CD4-positive, alpha-beta T cell treated with Interleukin-4 for 1 hour (primary cell): Measurements from ENCODE around the gene PNP.
"Not testable (repeated sequence)": the region's sequence is repeated elsewhere in the genome, so short reads cannot be mapped to it uniquely, and the experiment has no call there.

ENCODE experiments used
- DNase-seq, 2 donors: peaks; one replicate each; pipeline ENCODE4 v3.0.0-alpha.2; 2020 to 2022

PNP gene

DNA sequence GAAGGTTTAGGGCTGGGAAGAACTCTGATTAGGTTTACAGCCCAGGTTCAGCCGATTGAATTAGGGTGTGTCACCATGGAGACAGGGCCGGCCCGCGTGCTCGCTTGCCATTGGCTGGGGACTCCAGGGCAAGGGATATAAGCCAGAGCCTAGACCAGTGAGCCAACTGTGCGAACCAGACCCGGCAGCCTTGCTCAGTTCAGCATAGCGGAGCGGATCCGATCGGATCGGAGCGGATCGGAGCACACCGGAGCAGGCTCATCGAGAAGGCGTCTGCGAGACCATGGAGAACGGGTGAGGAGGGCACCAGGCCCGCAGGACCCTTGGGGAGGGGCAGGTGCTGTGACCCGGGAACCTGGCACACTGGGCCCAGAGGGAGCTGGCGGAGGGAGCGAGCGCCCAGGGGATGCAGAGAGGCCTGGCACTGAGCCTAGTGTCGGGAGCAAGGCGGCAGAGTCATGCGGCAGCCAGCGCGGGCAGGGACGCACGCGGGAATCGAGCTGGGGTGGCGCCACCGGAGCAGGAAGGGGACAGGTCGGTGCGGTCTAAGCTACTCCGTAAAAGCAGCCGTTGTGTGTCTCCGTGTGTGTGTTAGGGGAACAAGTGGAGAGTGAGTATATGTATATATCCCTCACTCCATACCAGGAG lies at the start of gene PNP:
TSS of gene PNP (plus strand) at position 165 of the 648 bp plus-strand sequence. CDS start at position 284, 119 bp downstream.
- DNase-seq: peak; percentile 93 to 94

DNA sequence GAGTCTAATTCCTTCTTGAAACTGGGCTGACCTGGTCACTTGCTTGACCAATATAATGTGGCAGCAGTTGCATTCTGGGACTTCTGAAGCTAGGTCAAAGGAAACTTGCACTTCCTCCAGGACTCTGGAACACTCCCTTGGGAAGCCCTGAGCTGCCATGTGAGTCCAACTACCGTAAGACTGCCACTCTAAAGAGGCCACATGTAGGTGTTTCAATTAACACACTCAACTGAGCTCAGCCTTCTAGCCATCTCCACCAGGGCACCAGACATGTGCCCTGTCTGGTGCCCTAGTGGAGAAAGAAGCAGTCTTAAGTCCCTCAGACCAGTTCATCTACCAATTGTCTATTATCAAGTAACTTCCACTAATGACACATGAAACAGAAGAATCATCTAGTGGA lies 49.8 kb upstream of the PNP start:
- no peak for DNase-seq

DNA sequence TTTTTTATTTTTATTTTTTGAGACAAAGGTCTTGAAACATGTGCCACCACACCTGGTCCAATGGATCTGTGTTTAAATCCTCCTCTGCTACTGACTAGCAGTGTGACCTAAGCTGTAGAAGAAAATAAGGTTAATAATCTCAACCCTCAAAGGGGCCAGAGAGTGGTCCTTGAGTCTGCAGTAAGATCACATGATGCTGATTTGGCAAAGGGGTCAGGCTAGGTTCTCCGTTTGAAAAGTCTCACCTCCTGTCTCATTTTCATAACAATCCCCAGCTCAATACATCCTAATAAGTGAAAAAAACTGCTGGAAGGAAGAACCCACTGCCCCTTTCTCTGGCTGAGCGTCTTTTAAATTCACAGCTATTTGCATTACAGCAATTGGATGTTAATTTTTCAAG lies 47.9 kb upstream of the PNP start:
- DNase-seq: no peak

DNA sequence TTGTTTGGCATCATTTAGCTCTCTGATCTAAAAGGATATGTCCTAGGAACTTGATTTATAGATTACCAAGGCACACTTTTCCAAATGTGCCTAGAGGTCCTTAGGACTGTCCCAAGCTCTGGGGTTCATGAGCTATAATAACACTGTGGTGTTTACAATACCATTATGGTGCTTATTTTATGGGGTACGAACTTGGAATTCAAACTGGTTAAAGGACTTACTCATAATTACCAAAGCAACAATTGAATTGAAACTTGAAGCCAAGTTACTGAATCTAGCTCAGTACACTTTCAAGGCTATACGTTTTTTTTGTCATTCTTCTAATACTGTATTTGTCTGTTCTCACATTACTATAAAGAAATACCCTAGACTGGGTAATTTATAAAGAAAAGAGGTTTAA lies 46.3 kb upstream of the PNP start:
- no peak for DNase-seq

DNA sequence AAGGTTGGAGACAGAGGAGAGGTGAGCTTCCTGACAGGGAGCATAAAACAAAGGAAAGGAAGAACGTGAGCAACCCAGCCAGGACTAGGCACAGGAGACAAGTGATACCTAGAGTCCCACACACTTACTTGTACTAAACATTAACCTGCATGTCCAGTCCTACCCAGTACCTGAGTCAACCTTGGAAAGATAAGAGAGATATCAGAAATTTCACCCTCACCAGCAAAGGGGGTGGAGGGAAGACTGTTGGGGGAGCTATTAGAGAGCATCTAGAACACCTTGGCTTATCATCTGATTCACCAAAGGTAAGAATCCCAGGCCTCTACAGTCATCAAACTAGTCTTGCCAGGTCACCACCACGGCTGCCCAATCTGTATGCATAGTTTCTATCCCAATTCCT lies 44.4 kb upstream of the PNP start:
- DNase-seq: no peak

DNA sequence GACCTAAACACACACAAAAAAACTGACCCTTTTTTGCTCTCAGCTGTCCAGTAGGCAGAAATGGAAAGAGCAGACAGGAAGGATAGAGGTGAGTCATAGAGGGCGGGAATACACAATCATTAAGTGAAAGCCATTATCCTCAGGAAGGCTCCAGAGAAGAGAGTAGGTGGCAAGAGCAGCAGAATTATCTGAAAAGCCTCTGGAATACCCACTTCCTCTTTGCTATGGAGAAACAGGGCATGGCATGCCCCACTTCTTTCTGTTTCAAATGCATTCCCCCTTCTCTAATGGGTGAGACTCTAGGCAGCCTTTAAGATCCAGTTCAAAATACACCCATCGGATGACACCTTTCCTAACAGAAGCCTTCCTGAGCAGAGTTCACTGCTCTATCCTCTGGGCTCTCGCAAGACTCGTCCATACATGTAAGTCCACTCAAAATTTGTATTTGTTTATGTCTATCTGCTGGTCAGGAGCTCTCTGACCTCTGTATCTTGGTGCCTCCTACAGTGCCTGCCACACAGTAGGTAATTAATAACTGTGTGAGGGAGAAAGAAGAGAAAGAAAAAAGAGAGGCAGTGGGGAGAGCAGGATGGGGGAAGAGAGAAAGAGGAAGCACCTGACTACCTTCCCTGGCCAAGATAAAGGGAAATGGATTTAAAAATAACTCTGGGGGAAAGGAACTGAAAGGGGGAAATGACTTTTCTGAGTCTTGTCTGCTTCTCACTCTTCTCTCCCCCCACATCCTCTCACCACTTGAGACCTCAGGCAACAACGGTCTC lies 41.8 kb upstream of the PNP start:
- DNase-seq: no peak

DNA sequence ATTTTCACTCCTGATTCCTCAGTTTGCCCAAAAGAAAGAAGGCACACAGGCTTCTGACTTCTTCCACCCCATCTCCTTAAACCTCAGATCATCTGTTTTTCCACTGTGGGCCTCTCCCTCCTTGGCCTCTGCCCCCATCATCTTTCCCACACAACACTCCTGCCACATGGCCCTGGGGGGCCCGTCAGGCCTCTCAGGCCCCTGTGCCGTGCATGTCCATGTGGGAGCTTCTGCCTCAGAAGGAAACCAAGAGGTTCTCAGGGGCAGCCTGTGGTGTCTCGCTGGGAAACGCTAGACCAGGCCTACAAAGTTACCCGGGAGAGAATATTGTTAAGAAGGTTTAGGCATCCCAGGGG lies 41.2 kb upstream of the PNP start:
- no peak for DNase-seq

DNA sequence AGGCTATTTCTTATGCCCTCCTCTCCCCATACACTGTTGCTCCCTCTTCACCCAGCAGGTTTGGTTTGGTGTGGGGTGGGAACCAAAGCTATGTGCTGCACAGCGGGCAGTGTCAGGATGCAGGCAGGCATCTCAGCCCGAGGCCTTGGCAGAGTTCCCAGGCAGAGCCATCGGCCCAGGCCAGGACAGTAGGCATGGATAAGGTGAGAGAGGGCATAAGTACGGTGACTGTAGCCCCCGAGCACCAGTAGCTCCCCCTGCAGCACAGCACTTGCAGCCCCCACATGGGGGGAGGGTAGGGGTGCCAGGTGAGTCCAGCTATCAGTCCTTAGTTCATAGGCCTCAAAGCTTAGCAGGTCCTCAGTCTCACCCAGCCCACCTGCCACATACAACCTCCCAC lies 40.4 kb upstream of the PNP start:
- no peak for DNase-seq

DNA sequence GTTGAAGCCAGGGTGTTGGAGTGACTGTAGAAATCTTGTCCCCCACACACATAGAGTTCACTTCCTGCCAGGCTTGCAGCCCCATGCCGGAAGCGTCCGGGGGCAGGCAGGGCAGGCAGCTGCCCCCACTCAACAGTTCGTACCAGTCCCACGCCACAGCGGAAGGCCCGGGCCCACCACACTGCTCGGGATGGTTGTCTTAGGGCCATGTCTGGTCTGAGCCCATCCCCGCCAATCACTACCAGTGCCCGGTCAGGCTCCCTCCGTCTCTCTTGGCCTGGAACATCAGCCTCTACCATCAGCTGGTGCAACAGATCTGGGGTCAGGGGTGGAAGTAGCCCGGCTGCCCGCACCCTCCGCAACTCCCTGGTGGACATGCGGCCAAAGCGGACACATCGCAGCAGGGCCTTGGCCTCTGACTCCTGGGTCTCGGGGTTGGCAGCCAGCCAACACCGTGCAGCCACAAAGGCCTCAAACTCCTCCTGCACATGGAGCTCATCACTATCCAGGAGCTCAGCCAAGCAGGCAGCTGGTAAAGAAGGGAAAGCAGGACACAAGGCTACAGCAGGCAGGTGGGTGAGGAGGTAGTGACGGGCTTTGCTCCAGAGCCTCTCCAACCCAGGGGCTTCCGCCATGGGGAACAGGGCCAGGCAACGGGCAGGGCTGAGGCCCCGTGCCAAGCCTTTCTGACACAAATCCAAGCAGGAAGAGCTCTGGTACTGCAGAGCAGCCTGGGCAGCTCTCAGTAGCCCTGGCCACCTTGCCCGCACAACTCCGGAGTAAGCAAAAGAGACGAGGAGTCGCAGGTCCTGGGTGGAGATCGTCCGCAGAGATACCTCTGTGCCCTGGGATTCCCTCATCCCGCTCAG lies 39.2 kb upstream of the PNP start:
- DNase-seq: no peak

DNA sequence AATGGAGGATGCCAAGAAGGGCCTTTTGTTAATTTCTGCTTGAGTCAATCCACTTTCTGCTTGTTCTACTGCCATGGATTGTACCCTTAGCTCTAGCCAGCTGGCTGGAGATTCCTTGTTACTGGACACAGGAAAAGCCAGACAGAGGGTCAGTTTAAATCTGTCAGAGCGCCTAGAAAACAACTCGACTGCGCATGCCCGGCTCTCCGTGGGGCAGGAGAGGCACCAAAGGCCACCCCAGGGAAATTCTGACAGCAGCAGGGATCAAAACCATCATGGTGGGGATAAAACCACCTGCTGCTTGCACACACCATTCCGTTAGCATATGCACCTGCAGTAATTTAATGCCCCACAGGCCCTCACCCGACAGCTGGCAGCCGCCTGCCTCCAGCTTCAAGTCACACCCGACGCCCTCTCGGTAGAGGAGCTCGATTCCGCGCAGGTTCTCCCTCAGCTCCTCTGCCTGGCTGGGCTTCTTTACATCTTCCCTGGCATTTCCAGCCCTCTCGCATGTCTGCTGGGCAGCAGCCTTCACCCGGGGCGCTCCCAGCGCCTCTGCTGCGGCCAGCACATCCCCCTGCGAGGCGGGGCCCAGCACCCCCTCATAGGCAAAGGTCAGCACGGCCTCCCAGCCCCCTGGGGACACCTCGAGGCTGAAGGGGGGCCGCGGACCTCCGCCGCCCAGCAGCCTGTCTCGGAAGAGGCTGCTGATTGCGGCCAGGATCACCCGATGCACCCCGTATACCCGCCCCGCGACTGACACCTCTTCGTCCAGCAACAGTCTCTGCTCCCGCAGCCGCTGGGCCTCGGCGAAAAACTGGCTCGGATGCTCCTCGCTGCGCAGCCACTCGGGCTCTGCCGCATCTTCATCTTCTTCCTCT lies 34.3 kb upstream of the PNP start:
- DNase-seq: no peak

DNA sequence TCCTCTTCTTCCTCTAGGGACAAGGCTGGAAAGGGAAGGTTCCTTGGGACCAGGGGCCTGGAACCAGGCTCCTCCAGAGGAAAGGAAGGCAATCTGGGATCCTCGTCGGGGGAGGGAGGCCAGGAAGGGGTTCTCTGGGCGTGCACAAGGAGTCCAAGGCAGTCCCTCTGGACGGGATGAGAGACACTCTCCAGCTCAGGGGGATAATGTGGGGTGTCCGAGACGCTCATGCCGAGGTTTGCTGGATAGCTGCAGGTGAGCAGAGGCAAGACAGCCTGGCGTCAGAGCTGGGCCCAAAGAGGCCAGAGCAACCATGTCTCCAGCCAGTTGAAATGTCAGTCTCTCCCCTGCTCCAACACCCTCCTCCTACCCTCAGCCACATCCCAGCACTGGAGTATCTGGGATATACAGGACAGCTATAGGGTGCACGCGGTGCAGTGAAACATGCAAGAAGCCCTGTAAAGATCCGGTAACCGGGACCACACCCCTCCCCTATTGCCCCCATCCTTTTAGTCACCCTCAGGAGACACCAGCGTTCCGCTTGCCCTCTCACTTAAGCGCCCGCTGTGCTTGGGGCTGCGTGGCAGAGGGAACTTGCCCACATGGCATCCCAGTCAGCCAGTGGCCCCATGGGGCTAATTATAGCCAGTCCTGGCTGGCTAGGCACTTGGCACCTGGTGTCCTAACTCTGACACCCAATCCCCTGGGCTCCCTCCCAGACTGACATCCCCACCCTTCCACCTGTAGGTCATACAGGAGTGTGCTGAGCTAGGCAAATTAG lies 33.4 kb upstream of the PNP start, which contains the start of gene KLHL33:
TSS of gene KLHL33 (minus strand) at position 585 of the 781 bp plus-strand sequence. CDS start at position 230, 355 bp downstream.
- no peak for DNase-seq

DNA sequence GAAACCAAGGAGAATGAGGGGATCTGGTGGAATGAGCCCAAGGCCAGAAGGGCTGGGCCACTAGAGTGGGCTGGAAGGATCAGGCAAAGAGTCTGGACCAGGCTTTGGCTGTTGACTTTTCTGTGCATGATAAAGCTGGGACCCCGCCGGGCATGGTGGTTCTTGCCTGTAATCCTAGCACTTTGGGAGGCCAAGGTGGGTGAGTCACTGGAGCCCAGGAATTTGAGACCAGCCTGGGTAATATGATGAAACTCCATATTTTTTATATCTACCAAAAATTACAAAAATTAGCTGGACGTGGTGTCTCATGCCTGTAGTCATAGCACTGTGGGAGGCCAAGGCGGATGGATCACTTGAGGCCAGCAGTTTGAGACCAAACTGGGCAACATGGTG lies 32.8 kb upstream of the PNP start:
- DNase-seq: no peak

DNA sequence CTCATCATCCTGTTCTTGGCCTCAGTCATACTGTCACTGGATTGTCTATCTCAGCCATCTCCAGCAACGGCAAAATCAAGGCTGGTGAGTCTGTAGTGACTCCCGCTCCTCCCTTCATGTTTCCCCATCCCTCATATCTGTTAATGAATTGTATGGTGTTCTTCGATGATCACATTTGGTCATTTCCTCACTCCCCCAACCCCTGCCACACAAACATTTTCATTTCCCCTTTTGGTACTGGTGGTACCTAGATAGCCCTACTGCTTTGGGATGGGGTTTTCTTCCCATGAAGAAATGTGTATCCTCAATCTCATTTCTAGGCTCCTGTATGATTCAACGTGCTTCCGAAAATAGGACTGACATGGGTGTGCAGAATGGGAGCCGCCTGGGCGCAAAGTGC lies 30.5 kb upstream of the PNP start:
- no peak for DNase-seq

DNA sequence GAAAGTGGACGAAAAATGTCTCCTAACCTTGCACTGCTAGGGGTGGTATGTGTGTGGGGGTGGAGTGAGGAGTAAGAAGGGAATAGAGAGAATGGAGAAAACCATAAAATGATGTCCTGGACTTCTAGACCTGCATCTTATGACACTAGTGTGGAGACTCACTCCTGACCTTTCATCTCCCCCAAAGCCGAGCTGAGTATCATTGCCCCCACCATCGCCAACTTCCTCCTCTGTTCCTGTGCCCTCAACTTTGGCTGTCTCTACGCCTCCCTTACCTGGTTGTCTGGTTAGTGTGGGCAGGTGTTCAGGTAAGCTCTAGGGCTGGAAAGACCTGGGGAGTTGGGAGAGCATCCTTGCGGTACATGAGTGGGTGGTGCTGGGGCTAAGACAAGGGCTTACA lies 28.7 kb upstream of the PNP start:
- DNase-seq: no peak

DNA sequence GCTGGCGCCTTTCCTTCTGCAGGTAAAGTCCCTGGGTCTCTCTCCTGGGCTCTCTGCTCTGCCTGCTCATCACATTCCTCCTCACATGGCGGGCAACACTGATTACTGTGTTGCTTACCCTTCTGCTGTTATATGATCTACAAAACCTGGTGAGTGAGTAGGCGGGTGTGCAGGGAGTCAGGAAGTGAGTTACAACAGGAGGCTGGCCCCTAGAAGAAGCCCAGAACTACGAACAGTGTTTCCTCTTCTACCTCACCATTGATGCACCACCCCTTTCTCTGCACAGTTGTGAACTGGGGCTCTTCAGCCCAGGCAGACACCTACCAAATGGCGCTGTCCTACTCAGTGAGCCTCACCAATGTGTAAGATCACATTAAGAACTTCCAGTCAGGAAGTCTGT lies 28.3 kb upstream of the PNP start:
- peak in 1 of 2 donors; percentile 41 for DNase-seq

DNA sequence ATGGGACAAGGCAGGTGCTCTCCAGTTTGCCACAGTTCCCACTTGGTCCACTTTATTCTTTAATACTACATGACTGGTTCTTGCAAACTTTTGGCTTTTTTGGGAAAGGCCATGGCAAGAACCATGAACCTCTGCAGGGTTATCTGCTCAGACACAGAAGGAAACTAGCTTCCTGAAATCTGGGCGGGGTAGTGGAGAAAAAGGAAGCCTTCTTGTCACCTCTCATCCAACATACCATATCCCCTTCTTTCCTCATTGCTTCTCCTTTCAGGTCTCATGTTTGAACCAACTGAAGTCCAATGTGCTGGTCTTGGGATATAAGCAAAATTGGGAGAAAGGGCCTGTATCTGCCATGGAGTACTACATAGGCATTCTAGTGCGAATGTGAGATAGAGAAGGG lies 27.7 kb upstream of the PNP start:
- no peak for DNase-seq

DNA sequence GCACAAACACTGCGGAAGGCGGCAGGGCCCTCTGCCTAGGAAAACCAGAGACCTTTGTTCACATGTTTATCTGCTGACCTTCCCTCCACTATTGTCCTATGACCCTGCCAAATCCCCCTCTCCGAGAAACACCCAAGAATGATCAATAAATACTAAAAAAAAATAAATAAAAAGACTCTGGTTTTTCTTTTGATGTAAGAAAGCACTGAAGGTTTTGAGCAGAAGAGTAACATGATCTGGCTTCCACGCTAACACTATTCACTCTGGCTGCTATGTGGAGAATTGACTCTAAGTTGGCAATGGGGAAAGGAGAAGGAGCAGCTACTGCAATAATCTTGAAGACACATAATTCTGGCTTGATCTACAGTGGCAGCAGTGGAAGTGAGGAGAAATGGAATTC lies 25.6 kb upstream of the PNP start:
- not testable (repeated sequence) for DNase-seq

DNA sequence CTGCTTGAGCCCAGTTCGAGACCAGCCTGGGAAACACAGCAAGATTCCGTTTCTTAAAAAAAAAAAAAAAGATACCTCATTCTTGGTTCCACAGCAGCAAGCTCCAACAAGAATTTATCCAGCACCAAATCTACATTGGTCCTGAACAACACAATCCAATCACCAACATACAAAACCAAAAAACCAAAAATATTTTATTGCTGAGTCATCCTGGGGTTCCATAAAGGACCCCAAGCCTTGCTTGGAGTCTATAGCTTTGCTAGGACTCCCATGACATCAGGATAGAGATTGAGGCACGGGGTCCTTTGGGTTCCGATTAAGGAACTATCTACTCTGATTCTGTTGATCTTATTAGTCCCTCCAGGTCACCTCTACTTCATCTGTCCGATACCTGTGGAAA lies 22.3 kb upstream of the PNP start:
- DNase-seq: no peak

DNA sequence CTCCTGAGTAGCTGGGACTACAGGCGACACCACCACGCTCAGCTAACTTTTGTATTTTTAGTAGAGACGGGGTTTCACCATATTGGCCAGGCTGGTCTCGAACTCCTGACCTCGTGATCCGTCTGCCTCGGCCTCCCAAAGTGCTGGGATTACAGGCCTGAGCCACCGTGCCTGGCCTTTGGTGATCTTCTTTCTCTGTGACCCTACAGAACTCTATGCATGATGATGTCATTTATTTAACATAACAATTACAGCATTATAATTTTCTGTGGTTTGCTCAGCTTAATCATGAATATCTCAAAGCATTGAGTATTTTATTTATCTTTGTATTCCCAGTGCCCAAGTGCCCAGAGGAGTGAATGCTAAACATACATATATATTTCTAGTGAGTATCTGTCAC lies 16.4 kb upstream of the PNP start:
- DNase-seq: not testable (repeated sequence)

DNA sequence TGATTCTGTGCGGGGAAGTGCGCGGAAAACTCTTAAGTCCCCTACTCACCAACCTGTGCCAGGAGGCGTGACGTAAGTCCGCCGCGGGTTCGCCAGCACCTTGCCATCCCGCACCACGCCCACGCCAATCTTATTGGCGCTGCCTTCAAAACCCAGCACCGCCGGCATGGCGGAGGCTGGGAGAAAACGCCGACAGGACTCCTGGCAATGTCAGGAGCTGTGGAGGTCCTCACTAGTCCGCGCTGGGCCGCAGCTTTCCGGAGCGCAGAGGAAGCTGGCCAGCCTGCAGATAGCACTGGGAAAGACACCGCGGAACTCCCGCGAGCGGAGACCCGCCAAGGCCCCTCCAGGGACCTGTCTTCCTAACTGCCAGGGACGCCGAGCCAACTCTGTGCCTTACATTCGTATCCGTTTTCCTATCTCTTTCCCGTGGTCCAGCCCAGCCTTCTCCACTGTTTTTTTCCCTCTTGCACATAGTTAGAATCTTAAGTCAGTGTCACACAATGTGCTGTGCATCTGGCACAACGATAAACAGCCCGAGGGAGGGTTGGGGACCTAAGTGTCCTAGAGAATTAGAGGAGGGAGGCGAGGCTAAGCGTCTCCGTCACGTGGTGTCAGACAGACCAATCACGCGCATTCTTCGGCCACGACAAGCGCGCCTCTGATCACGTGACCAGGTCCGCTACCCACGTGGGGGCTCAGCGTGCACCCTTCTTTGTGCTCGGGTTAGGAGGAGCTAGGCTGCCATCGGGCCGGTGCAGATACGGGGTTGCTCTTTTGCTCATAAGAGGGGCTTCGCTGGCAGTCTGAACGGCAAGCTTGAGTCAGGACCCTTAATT lies 14.5 kb upstream of the PNP start, which contains the start of the genes APEX1 and OSGEP:
TSS of gene APEX1 (plus strand) at position 711 of the 839 bp plus-strand sequence. CDS start 420 bp downstream, outside the sequence.
TSS of gene OSGEP (minus strand) at position 297 of the 839 bp plus-strand sequence. CDS start at position 168, 129 bp downstream.
- peak; percentile 98 to 99 for DNase-seq
